Left lung (tissue), 14 donors: ENCODE measurements around the gene SCNN1B. TPM values are rescaled to one million over a fixed set of nuclear protein-coding genes. Genes with fewer than 3 reads are reported as not detected.
"Not testable (repeated sequence)": the region's sequence is repeated elsewhere in the genome, so short reads cannot be mapped to it uniquely, and the experiment has no call there.

Experiments
- ATAC-seq: fragments of 200-7000 bp; cut with Tn5 transposase; one replicate; pipeline ENCODE4 v1.9.1; 2020; ENCODE audit warnings: moderate library complexity
- DNase-seq, 4 donors: peaks; one replicate each; pipeline ENCODE4 v3.0.0-alpha.2; 2013 to 2020
- H3K27ac ChIP-seq, 2 donors: fragments of 200-600 bp; sonication (generic) in 1 of 2; one replicate each; pipeline versions ENCODE4 v1.5.0 to v1.8.0; 2020 to 2021
- H3K27me3 ChIP-seq, 2 donors: fragments of 200-600 bp; sonication (generic) in 1 of 2; one replicate each; pipeline versions ENCODE4 v1.5.0 to v1.8.0; 2020 to 2021
- H3K36me3 ChIP-seq, 2 donors: fragments of 200-600 bp; sonication (generic) in 1 of 2; one replicate each; pipeline versions ENCODE4 v1.5.0 to v1.8.0; 2020 to 2021
- H3K4me1 ChIP-seq, 2 donors: fragments of 200-600 bp; one replicate each; pipeline ENCODE4 v1.8.0; 2021
- H3K4me3 ChIP-seq, 2 donors: fragments of 200-600 bp; sonication (generic) in 1 of 2; one replicate each; pipeline versions ENCODE4 v1.5.0 to v1.8.0; 2020 to 2021; ENCODE audit warnings: mild to moderate bottlenecking in 1 of 2
- H3K9me3 ChIP-seq, 2 donors: fragments of 200-600 bp; sonication (generic) in 1 of 2; one replicate each; pipeline versions ENCODE4 v1.5.0 to v1.8.0; 2020 to 2021
- CTCF ChIP-seq, 2 donors: fragments of 200-600 bp; sonication (generic) in 1 of 2; IDR thresholded peaks; one replicate each; pipeline versions ENCODE4 v1.5.0 to v1.8.0; 2021; ENCODE audit warnings: antibody characterized with exemption in 2 of 2
- intact Hi-C, 2 donors: fragments of 100-400 bp; cut with DNase I; formaldehyde crosslinking; loops; one replicate each; pipeline versions ENCODE4 v1.11.2 to v1.14.2; 2022
- long read RNA-seq, 12 donors: library from polyadenylated mRNA in 2 of 12; unstranded in 2 of 12; transcript quantifications; one replicate each; pipeline ENCODE4 v2.0.0 and lab custom pipeline, GENCODE V29; 2019 to 2026
- polyA plus RNA-seq, 6 donors: library from polyadenylated mRNA; unstranded; fragments of 120-200 nt; gene quantifications; one replicate each; pipeline ENCODE4 v1.2.1, GENCODE V29; 2013; ENCODE audit not compliant: insufficient read length in 6 of 6
- total RNA-seq, 2 donors: library from RNA; stranded (reverse); fragmentation: NEBNext Ultra II Directional; extraction: Animal tissue kit (Norgen Biotek cat#: 25700); gene quantifications; one replicate each; pipeline ENCODE4 v1.2.1, GENCODE V29; 2021
- donor health status: DM: no; HTN: yes; CAD: no.
- donor health status: DM: no; HTN: no; CAD: no.

Gene SCNN1B
- 10 to 100 TPM; 25.1 to 28.6 TPM for total RNA-seq
- 1 to 10 TPM; 2.4 to 4.0 (median 3.0) TPM for polyA plus RNA-seq
- long read RNA-seq, donor 1, partial matches to known transcripts: 0 of 1 reads
- long read RNA-seq, donor 1, other reads (novel, unspliced or antisense): 0 of 1 reads
- long read RNA-seq, donor 2: 0 reads
- long read RNA-seq, donor 3: 0 reads
- long read RNA-seq, donor 4, partial matches to known transcripts: 6 of 11 reads
- long read RNA-seq, donor 4, other reads (novel, unspliced or antisense): 2 of 11 reads
- long read RNA-seq, donor 5: 0 reads
- long read RNA-seq, donor 6: 0 reads
- long read RNA-seq, donor 7: 0 reads
- long read RNA-seq, donor 8: 0 reads
- long read RNA-seq, donor 9: 0 reads
- long read RNA-seq, donor 10, partial matches to known transcripts: 3 of 7 reads
- long read RNA-seq, donor 10, other reads (novel, unspliced or antisense): 2 of 7 reads
- long read RNA-seq, donor 11: 0 reads
- long read RNA-seq, donor 12: 0 reads

- Histone ChIP-seq H3K9me3 (no peaks in the 10 kb centered on the region), H3K27ac (peak within 1 kb of the TSS in 1 of 2 donors; percentile 4), H3K4me3 (peak within 1 kb of the TSS; percentile 35 to 43), H3K27me3 (peaks cover 13 to 36% of the 10 kb centered on the region in 2 donors), H3K36me3 (no peaks in the 10 kb centered on the region), H3K4me1 (no peaks in the 10 kb centered on the region)
- intact Hi-C loops: no loop called here
- peak in 3 of 4 donors; percentile 30 to 88 (median 45) for DNase-seq
- no peak for TF ChIP-seq CTCF (IDR thresholded peaks at IDR 0.05)
- ATAC-seq: peak; percentile 93
Measured at GRCh38 chr16:23302045-23302956, at the start of gene SCNN1B. Gene SCNN1B (plus strand): TSS chr16:23302302. CDS start chr16:23348600, 46,298 bp downstream.

GRCh38 chr16:23252310-23252709 is 49.8 kb upstream of the SCNN1B start:
- ATAC-seq (no peak), DNase-seq (no peak)
- Histone ChIP-seq H3K4me3 (no peak overlapping the region), H3K27ac (no peak overlapping the region), H3K36me3 (no peaks in the 10 kb centered on the region), H3K4me1 (no peaks in the 10 kb centered on the region), H3K27me3 (no peaks in the 10 kb centered on the region), H3K9me3 (no peaks in the 10 kb centered on the region)
- no peak for TF ChIP-seq CTCF (IDR thresholded peaks at IDR 0.05)
- intact Hi-C loops: no loop called here

GRCh38 chr16:23253650-23254049 is 48.5 kb upstream of the SCNN1B start:
- intact Hi-C loops, H3K27ac ChIP-seq, H3K27me3 ChIP-seq, DNase-seq, H3K36me3 ChIP-seq, H3K4me1 ChIP-seq, H3K4me3 ChIP-seq, ATAC-seq, H3K9me3 ChIP-seq: not testable (repeated sequence)

GRCh38 chr16:23254338-23254737 is 47.8 kb upstream of the SCNN1B start:
- no peak for ATAC-seq
- TF ChIP-seq CTCF (IDR thresholded peaks at IDR 0.05): no peak
- H3K27ac ChIP-seq: no peak overlapping the region
- H3K27me3 ChIP-seq: no peaks in the 10 kb centered on the region
- no peak for DNase-seq
- H3K9me3 ChIP-seq: no peaks in the 10 kb centered on the region
- H3K4me3 ChIP-seq: no peak overlapping the region
- intact Hi-C loops: no loop called here
- H3K4me1 ChIP-seq: no peaks in the 10 kb centered on the region
- no peaks in the 10 kb centered on the region for H3K36me3 ChIP-seq

GRCh38 chr16:23255000-23255399 is 47.1 kb upstream of the SCNN1B start:
- H3K4me1 ChIP-seq: no peaks in the 10 kb centered on the region
- H3K36me3 ChIP-seq: no peaks in the 10 kb centered on the region
- intact Hi-C loops: no loop called here
- H3K27me3 ChIP-seq: no peaks in the 10 kb centered on the region
- no peak for DNase-seq
- ATAC-seq: no peak
- no peak overlapping the region for H3K27ac ChIP-seq
- H3K9me3 ChIP-seq: no peaks in the 10 kb centered on the region
- TF ChIP-seq CTCF (IDR thresholded peaks at IDR 0.05): no peak
- H3K4me3 ChIP-seq: no peak overlapping the region
